PFSK-1 (cell line): ENCODE measurements around the gene USP2.

Experiments
- POLR2AphosphoS5 ChIP-seq: IDR thresholded peaks from 2 replicates; pipeline ENCODE4 v1.6.1; 2012; ENCODE audit warnings: low read depth, mild to moderate bottlenecking, control low read depth, low read length, moderate library complexity
- TF ChIP-seq, protein P1 (sequence below), 2 experiments: IDR thresholded peaks; 2 replicates each; pipeline versions ENCODE4 v1.6.1 to v1.8.0; 2011 to 2012; ENCODE audit warnings: low read depth in 2 of 2, low read length in 2 of 2, control low read depth in 1 of 2, inconsistent platforms in 1 of 2, mild to moderate bottlenecking in 1 of 2, moderate library complexity in 1 of 2; ENCODE audit not compliant: insufficient read depth in 1 of 2

DNA sequence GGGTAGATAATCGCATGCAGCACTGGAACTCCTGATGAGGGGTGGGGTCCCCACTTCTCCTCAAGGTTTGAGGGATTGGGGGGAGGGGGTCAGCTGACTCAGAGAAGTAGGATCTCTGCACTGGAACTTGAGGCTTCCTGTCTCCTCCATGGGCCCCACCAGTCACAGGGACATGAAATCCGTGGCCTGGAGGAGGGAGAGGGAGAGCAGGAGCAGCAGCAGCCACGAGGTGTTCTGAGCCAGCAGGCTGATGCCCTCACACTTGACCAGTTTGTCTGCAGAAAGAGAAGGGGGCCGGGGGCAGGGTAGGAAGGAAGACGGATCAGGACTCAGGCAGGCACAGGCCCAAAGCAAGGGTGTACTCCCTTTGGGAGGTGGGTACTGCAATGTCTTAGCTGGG lies 37.8 kb upstream of the USP2 start:
- no peak for TF ChIP-seq POLR2AphosphoS5
- TF ChIP-seq, protein P1, sequence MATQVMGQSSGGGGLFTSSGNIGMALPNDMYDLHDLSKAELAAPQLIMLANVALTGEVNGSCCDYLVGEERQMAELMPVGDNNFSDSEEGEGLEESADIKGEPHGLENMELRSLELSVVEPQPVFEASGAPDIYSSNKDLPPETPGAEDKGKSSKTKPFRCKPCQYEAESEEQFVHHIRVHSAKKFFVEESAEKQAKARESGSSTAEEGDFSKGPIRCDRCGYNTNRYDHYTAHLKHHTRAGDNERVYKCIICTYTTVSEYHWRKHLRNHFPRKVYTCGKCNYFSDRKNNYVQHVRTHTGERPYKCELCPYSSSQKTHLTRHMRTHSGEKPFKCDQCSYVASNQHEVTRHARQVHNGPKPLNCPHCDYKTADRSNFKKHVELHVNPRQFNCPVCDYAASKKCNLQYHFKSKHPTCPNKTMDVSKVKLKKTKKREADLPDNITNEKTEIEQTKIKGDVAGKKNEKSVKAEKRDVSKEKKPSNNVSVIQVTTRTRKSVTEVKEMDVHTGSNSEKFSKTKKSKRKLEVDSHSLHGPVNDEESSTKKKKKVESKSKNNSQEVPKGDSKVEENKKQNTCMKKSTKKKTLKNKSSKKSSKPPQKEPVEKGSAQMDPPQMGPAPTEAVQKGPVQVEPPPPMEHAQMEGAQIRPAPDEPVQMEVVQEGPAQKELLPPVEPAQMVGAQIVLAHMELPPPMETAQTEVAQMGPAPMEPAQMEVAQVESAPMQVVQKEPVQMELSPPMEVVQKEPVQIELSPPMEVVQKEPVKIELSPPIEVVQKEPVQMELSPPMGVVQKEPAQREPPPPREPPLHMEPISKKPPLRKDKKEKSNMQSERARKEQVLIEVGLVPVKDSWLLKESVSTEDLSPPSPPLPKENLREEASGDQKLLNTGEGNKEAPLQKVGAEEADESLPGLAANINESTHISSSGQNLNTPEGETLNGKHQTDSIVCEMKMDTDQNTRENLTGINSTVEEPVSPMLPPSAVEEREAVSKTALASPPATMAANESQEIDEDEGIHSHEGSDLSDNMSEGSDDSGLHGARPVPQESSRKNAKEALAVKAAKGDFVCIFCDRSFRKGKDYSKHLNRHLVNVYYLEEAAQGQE (IDR thresholded peaks at IDR 0.05; ENCODE audit: insufficient read depth in 1 of 2, low read depth in 2 of 2, low read length in 2 of 2), result no peak
